ENCODE measurements around the gene LRP1.

LRP1 gene

DNA sequence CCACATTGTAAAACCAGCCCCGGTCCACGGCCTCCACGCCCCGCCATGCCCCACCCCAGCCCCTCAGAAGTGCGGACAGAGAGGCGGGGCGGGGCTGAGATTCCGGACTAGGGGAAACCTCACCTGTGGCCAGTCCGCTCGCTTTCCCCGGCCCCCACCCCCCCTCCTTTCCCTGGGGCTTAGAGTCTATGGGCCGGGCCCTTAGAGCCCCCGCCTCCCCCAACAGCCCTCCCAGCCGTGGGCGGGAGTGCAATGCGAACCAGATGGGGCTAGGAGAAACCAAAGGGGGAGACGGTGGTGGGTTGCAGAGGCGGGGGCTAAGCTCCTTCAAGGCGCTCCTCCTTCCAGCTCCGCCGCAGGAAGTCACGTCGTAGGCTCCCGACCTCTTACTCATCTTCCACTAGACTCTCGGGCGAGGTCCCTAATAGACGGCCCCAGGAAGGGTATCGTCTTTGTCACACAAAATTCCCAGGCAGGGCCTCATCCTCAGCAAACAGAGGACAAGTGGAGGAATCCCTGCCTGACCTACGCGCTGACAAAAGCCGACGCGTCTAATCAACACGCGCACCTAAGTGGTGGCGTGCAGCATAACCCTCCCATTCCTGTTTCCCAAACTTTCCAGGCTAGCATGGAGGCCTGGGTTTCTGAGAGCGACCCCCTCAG lies 40.5 kb upstream of the LRP1 start:
- Histone ChIP-seq H3K36me3 (replicated peaks; ENCODE audit: low read depth, low read length) (no peaks in the 10 kb centered on the region), H3K27me3 (ENCODE audit: low read depth, low read length) (no peaks in the 10 kb centered on the region), H2AFZ (ENCODE audit: low read depth, low read length) (peak overlapping the region; percentile 62), H3K27ac (ENCODE audit: low read length) (peak overlapping the region; percentile 70), H3K4me1 (ENCODE audit: low read length) (peaks cover 17% of the 10 kb centered on the region), H3K4me2 (ENCODE audit: low read length) (peak overlapping the region; percentile 90), H3K79me2 (ENCODE audit: low read length) (no peaks in the 10 kb centered on the region), H4K20me1 (ENCODE audit: insufficient read depth, low read length) (no peaks in the 10 kb centered on the region), H3K4me3 (ENCODE audit: low read length) (peak overlapping the region; percentile 95), H3K9ac (ENCODE audit: low read length) (peak overlapping the region; percentile 96), H3K9me3 (ENCODE audit: insufficient read depth, low read length) (no peaks in the 10 kb centered on the region)
- no peak for TF ChIP-seq EZH2phosphoT487 (IDR thresholded peaks at IDR 0.05; ENCODE audit: low read depth)
- TF ChIP-seq, protein P1, sequence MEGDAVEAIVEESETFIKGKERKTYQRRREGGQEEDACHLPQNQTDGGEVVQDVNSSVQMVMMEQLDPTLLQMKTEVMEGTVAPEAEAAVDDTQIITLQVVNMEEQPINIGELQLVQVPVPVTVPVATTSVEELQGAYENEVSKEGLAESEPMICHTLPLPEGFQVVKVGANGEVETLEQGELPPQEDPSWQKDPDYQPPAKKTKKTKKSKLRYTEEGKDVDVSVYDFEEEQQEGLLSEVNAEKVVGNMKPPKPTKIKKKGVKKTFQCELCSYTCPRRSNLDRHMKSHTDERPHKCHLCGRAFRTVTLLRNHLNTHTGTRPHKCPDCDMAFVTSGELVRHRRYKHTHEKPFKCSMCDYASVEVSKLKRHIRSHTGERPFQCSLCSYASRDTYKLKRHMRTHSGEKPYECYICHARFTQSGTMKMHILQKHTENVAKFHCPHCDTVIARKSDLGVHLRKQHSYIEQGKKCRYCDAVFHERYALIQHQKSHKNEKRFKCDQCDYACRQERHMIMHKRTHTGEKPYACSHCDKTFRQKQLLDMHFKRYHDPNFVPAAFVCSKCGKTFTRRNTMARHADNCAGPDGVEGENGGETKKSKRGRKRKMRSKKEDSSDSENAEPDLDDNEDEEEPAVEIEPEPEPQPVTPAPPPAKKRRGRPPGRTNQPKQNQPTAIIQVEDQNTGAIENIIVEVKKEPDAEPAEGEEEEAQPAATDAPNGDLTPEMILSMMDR (IDR thresholded peaks at IDR 0.05; ENCODE audit: low read depth, low read length): no peak

DNA sequence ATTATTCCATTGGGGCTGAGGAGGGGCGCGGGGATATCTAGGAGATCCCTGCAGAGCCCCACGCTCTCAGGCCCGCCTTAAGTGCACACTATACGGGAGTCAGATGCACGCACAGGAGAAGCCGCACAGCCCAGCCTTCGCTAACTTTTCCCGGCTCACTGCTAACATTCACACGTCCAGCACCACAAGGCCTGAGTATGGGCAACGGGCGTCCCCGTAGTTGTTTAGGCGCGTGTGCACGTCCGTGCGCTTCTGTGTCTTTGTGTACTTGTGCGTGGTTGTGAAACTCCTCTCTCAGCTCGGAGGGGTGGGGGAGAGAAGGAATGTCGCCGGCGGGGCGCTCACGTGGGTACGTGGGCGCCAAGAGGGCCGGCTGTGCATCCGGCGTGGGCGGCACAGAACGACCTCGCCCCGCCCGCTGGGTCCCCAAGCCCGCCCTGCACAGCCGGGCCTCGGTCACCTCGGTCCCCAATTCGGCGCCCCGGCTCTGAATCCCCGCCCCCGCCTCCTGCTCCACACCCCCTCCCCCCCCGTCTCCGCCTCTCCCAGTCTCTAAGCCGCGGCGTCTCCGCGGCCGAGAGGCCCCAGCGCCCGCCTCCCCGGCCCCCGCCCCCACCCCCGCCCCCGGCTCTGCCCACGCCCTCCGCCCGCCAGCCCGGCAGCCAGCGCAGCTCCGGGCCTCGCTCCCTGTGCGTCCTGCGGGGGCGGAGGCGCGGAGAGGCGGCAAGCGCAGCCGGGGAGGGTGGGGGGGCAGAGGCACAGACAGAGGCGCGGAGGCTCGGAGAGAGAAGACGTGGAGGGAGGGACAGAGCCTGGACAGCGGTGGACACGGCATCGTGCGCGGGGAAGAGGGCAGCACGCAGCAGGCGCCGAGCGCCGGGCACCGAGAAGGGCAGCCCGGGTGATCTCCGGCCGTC lies 39.7 kb upstream of the LRP1 start, which contains the start of gene NAB2:
Gene NAB2 (plus strand): TSS at position 761 of the 917 bp plus-strand sequence. CDS start 158 bp downstream, outside the sequence.
- no peaks in the 10 kb centered on the region for H4K20me1 ChIP-seq (ENCODE audit: insufficient read depth, low read length)
- H3K4me2 ChIP-seq (ENCODE audit: low read length): peak within 1 kb of the TSS; percentile 98
- H3K4me1 ChIP-seq (ENCODE audit: low read length): peaks cover 20% of the 10 kb centered on the region
- no peaks in the 10 kb centered on the region for H3K9me3 ChIP-seq (ENCODE audit: insufficient read depth, low read length)
- no peaks in the 10 kb centered on the region for H3K27me3 ChIP-seq (ENCODE audit: low read depth, low read length)
- H3K9ac ChIP-seq (ENCODE audit: low read length): peak within 1 kb of the TSS; percentile 96
- no peaks in the 10 kb centered on the region for H3K79me2 ChIP-seq (ENCODE audit: low read length)
- TF ChIP-seq EZH2phosphoT487 (IDR thresholded peaks at IDR 0.05; ENCODE audit: low read depth): no peak
- TF ChIP-seq, protein P1 (IDR thresholded peaks at IDR 0.05; ENCODE audit: low read depth, low read length): no peak
- peak within 1 kb of the TSS; percentile 62 for H2AFZ ChIP-seq (ENCODE audit: low read depth, low read length)
- no peaks in the 10 kb centered on the region for H3K36me3 ChIP-seq (replicated peaks; ENCODE audit: low read depth, low read length)
- peak within 1 kb of the TSS; percentile 70 for H3K27ac ChIP-seq (ENCODE audit: low read length)
- peak within 1 kb of the TSS; percentile 95 for H3K4me3 ChIP-seq (ENCODE audit: low read length)

DNA sequence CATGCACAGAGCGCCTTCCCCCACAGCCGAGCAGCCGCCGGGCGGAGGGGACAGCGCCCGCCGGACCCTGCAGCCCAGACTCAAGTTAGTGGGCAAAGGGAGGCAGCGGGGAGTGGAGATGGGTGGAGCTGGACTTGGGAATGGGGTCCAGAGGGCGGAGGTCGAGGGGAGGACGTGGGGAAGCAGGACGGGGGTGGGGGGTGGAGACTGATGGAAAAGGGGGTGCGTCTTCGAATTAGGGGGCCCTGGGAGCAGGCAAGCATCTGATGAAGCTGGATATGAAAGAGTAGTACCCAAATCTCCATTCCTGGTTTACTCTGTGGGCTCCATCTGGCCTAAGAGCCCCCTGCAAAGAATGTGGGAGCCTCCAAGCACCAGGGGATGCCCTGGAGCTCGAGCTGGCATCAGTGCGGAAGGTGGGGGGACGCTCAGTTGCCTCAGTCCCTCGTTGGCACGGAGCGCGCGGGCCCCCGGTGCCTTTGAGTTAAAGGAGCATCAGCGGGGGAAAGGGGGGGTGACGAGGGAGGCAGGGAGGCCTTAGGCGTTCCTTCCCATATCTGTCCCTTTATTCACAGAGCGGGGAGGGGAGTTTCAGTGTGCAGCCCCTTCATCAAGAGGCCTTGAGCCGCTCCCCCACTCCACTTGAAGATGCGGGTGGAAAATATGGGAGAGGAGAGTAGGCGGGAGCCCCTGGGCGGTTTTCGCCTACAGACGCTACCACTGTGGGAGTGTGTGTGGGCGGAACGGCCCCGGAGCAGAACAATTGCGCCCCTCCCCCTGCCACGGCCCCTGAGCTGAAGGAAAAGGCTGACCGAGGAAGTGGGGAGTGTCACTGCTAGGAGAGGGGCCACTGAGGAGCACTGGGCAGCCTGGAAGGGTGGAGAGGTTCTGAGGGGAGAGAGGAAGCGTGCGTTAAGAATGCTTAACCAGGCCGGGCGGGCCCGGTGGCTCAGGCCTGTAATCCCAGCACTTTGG lies 38.7 kb upstream of the LRP1 start:
- H3K9ac ChIP-seq (ENCODE audit: low read length): peak overlapping the region; percentile 58
- no peaks in the 10 kb centered on the region for H3K9me3 ChIP-seq (ENCODE audit: insufficient read depth, low read length)
- H3K27me3 ChIP-seq (ENCODE audit: low read depth, low read length): no peaks in the 10 kb centered on the region
- peak overlapping the region; percentile 98 for H3K4me2 ChIP-seq (ENCODE audit: low read length)
- H3K27ac ChIP-seq (ENCODE audit: low read length): no peak overlapping the region
- no peaks in the 10 kb centered on the region for H3K36me3 ChIP-seq (replicated peaks; ENCODE audit: low read depth, low read length)
- H3K4me1 ChIP-seq (ENCODE audit: low read length): peaks cover 30% of the 10 kb centered on the region
- H4K20me1 ChIP-seq (ENCODE audit: insufficient read depth, low read length): 0 out of 2 replicates have a peak, but pooled peaks cover under 1% of the 10 kb centered on the region
- TF ChIP-seq EZH2phosphoT487 (IDR thresholded peaks at IDR 0.05; ENCODE audit: low read depth): no peak
- TF ChIP-seq, protein P1 (IDR thresholded peaks at IDR 0.05; ENCODE audit: low read depth, low read length): no peak
- no peaks in the 10 kb centered on the region for H3K79me2 ChIP-seq (ENCODE audit: low read length)
- peak overlapping the region; percentile 26; the same call in 1 of the 2 replicates for H2AFZ ChIP-seq (ENCODE audit: low read depth, low read length)
- H3K4me3 ChIP-seq (ENCODE audit: low read length): peak overlapping the region; percentile 76

Data from OCI-LY3 (cell line).